DND-41 (cell line): ENCODE data around the gene SLC1A7.

Experiments used
- EZH2 ChIP-seq: IDR thresholded peaks from 3 replicates; pipeline ENCODE4 v1.6.1; 2012; ENCODE audit warnings: borderline replicate concordance, low read depth, mild to moderate bottlenecking, moderate library complexity, low read length, inconsistent platforms; ENCODE audit not compliant: severe bottlenecking
- TF ChIP-seq, protein P1 (sequence below): IDR thresholded peaks from 2 replicates; pipeline ENCODE4 v1.5.1; 2012; ENCODE audit warnings: borderline replicate concordance, low read length, moderate library complexity, mild to moderate bottlenecking; ENCODE audit not compliant: poor library complexity, severe bottlenecking; ENCODE audit errors: extremely low read depth

DNA sequence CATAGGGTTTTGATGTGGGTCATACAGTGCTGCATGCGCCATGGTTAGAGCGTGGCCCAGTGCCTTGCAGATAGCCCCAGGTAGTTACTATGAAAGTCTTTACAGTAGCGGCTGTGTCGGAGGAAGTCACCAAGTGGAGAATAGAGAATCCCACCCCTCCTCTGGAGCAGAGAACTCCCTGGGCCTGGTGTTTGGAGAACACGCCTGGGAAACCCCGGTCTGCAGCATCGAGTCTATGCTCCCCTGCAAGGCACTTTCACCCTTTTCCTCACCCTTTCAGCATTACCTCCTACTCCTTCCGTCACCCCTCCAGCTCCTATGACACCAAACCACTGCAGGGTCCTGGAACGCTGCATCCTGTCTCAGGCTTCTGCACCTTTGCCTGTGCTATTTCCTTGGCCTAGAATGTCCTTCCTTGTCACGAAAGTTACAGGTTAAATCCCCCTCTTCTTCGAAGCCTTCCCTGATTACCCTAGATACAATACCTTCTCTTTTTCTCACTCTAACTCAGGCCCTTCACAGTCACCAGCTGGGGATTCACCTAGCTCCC lies 2.7 kb upstream of the SLC1A7 start:
- TF ChIP-seq EZH2: no peak
- TF ChIP-seq, protein P1, sequence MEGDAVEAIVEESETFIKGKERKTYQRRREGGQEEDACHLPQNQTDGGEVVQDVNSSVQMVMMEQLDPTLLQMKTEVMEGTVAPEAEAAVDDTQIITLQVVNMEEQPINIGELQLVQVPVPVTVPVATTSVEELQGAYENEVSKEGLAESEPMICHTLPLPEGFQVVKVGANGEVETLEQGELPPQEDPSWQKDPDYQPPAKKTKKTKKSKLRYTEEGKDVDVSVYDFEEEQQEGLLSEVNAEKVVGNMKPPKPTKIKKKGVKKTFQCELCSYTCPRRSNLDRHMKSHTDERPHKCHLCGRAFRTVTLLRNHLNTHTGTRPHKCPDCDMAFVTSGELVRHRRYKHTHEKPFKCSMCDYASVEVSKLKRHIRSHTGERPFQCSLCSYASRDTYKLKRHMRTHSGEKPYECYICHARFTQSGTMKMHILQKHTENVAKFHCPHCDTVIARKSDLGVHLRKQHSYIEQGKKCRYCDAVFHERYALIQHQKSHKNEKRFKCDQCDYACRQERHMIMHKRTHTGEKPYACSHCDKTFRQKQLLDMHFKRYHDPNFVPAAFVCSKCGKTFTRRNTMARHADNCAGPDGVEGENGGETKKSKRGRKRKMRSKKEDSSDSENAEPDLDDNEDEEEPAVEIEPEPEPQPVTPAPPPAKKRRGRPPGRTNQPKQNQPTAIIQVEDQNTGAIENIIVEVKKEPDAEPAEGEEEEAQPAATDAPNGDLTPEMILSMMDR: no peak
